ENCODE results near the gene LY6G6C.
A peak's percentile ranks its signal among the peaks of the same experiment; 100 is the strongest.

LY6G6C gene

DNA sequence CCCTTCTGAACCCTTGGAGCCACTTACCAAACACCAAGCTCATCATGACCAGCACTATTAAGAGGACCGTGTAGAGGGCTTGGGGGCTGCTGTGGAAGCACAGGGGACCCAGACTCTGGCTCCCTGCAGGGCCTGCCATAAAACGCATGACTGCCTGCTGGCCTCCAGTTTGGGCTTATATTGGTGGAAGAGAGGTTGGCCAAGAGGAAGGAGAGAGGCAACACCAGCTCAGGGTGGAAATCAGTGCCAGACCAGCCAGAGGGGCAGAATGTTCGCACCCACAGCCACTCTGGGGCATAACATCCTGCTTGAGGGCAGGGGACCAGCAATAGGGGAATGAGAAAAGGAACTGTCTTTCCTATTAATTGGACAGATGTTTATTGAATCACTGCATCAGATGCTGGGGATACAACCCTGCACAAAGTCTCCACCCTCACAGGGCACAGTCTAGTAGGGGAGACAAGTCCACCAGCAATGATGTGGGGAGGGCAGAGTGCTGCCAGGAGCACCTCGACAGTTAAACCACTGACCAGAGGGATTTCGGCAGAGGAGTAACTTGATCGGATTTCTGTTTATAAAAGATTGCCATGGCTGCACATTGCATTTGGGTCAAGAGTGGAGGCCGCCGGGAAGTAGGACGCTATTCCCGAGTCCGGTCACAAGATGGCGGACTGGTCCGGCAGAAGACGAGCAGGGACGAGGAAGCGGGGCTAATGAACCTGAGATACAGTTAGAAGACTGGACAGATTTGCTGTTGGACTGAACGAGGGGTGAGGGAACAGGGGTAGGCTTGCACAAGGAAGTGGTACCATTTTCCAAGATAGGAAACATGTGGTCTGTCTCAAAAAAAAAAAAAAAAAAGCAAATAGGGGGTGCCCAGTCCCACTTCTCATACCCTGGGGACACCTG lies 41.1 kb downstream of the LY6G6C start, which contains the start of gene LY6G5C:
TSS of gene LY6G5C (minus strand) at position 842 of the 909 bp plus-strand sequence. CDS start at position 148, 694 bp downstream.
- DNase-seq (ENCODE audit: low spot score) = peak; percentile 91

DNA sequence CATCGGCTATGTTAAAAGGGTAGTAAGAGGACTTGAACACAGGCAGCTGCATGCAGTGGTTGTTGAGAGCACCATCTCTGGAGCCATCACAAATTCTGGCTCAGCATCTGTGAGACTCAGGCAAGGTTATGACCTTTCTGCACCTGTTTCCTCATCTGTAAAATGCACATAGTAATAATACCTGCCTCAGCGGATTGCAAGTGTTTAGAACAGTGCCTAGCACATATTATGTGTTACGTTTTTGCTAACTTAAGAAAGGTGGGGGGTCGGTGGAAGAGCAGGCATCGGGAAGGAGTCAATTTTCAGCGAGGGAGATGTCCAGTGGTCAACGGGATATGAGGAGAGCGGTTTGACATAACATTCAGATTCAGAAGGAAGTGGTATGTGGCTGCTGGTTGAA lies 43.6 kb downstream of the LY6G6C start:
- no peak for DNase-seq (ENCODE audit: low spot score)

DNA sequence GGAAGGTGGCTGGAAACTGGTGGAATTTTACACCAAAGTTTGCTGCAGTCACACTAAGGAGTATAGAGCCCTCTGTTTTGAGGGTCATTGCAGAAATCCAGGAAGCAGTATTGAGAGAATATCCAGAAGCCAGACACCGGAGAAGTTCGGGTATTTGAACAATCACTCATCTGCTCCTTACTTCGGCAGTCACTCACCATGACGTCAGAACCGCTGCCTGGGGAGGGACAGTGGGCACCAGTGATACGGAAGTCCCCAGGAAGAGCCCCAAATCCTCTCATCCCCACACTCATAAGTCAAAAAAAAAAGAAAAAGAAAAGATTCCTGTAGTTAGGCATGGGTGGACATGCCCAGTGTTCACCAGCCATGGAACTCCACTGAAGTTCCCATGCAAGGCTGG lies 44.6 kb downstream of the LY6G6C start:
- no peak for DNase-seq (ENCODE audit: low spot score)

DNA sequence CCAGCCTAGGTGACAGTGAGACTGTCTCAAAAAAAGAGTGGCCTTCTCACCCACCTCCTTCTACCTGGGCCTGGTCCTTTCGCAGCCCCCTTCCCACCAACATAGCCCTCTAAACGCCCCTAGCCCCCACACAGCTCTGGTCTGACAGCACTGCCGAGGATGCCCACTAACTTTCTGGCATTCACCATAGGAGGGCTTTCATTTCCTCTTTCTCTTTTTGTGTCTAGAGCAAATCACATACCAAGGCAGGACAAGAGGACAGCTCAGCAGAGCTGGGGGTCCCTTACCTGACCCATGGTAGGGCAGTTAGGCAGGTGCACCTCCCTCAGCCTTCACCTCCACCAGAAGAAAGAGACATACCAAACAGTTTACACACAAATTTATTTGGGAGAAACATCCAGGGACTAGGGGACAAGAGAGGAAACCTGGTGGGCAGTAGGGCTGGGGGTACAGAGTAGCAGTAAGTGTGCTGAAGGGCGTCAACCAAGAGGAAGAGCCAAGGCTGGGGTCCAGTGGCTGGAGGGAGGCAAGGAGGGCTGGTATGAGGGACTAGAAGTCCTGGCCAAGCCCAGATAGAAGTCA lies 45.1 kb downstream of the LY6G6C start:
- no peak for DNase-seq (ENCODE audit: low spot score)

DNA sequence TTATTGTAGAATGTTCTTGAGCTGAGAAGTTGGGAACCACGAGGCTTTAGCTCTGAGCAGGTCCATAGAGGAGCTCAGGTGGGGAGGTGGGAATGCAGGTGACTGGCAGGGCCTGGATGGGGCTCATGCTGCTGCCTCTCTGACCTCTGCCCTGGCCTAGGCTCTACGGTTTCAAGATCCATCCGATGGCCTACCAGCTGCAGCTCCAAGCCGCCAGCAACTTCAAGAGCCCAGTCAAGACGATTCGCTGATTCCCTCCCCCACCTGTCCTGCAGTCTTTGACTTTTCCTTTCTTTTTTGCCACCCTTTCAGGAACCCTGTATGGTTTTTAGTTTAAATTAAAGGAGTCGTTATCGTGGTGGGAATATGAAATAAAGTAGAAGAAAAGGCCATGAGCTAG lies 51.9 kb downstream of the LY6G6C start, which contains the start of gene LY6G5B:
TSS of gene LY6G5B (plus strand) at position 301 of the 400 bp plus-strand sequence. CDS start 975 bp downstream, outside the sequence.
- no peak for DNase-seq (ENCODE audit: low spot score)

Data from kidney tubule cell (primary cell).